Sigmoid colon (tissue), 4 donors: ENCODE measurements around the gene ZFYVE9.

Experiments
- POLR2AphosphoS5 ChIP-seq, 4 donors: sonication (generic); formaldehyde crosslinking; IDR thresholded peaks; one replicate each; pipeline ENCODE4 v1.6.1; 2017; ENCODE audit warnings: antibody characterized with exemption in 4 of 4
- TF ChIP-seq, protein P1 (sequence below), 4 experiments: fragments of 450-650 bp in 3 of 4; fragments of 200-600 bp in 1 of 4; IDR thresholded peaks; one replicate each; pipeline ENCODE4 v1.5.1; 2016 to 2019; ENCODE audit warnings: antibody characterized with exemption in 4 of 4, mild to moderate bottlenecking in 3 of 4, moderate library complexity in 2 of 4

DNA sequence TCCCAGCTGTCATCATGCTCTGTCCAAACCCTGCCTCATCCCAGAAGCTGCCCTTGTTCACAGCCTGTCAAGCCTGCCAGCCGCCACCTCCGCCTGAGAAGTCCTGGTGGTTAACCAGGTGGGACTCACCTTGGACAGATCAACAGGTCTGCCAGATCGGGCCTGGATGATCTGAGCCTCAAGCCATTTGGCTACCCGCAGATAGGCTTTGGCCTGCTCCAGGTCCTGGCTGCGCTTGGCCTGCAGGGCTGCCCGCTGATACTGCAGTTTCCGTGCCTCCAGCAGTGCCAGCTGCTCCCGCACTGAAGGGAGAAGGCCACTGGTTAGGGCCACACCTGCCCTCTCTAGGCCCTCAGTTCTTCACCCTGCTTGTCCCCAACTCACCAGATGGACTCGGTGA lies 215.5 kb downstream of the ZFYVE9 start:
- TF ChIP-seq, protein P1, sequence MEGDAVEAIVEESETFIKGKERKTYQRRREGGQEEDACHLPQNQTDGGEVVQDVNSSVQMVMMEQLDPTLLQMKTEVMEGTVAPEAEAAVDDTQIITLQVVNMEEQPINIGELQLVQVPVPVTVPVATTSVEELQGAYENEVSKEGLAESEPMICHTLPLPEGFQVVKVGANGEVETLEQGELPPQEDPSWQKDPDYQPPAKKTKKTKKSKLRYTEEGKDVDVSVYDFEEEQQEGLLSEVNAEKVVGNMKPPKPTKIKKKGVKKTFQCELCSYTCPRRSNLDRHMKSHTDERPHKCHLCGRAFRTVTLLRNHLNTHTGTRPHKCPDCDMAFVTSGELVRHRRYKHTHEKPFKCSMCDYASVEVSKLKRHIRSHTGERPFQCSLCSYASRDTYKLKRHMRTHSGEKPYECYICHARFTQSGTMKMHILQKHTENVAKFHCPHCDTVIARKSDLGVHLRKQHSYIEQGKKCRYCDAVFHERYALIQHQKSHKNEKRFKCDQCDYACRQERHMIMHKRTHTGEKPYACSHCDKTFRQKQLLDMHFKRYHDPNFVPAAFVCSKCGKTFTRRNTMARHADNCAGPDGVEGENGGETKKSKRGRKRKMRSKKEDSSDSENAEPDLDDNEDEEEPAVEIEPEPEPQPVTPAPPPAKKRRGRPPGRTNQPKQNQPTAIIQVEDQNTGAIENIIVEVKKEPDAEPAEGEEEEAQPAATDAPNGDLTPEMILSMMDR (IDR thresholded peaks at IDR 0.05) = no peak
- no peak for TF ChIP-seq POLR2AphosphoS5 (IDR thresholded peaks at IDR 0.05)
